Left ventricle myocardium superior (tissue), 1 donor: ENCODE results near the gene YWHAG. TPM values are rescaled to one million over a fixed set of nuclear protein-coding genes. Genes with fewer than 3 reads are reported as not detected.
"Not testable (repeated sequence)": the region's sequence is repeated elsewhere in the genome, so short reads cannot be mapped to it uniquely, and the experiment has no call there.

Experiments
- ATAC-seq: fragments of 200-7000 bp; cut with Tn5 transposase; one replicate; pipeline ENCODE4 v1.9.1; 2020; ENCODE audit warnings: mild to moderate bottlenecking, moderate library complexity
- DNase-seq: peaks from one replicate; pipeline ENCODE4 v3.0.0-alpha.2; 2020
- intact Hi-C: fragments of 100-400 bp; cut with micrococcal nuclease; formaldehyde crosslinking; loops from one replicate; pipeline ENCODE4 v1.11.0; 2022
- total RNA-seq: library from RNA; stranded (reverse); fragmentation: NEBNext Ultra II Directional; extraction: Animal tissue kit (Norgen Biotek cat#: 25700); gene quantifications from one replicate; pipeline ENCODE4 v1.2.1, GENCODE V29; 2021
- donor health status: DM: no; HTN: yes; CAD: no; lungs with severe emphysema.

YWHAG gene
- total RNA-seq, 1 donor from 2014 or later, result 238 TPM

GRCh38 chr7:76309341-76310101, 49.3 kb downstream of the YWHAG start:
- ATAC-seq, DNase-seq, intact Hi-C loops: not testable (repeated sequence)

- intact Hi-C loops, ATAC-seq, DNase-seq: not testable (repeated sequence)
Observed at GRCh38 chr7:76308874-76309273, 49.9 kb downstream of the YWHAG start.

- ATAC-seq (peak; percentile 64), DNase-seq (peak; percentile 89)
- intact Hi-C loops, result no loop called here
Observed at GRCh38 chr7:76304888-76305375, 53.9 kb downstream of the YWHAG start.

GRCh38 chr7:76303202-76304147, 55.3 kb downstream of the YWHAG start:
- intact Hi-C loops, result no loop called here
- DNase-seq (peak; percentile 93), ATAC-seq (peak; percentile 59)

GRCh38 chr7:76302347-76303201, 56.2 kb downstream of the YWHAG start, which contains the start of gene HSPB1:
HSPB1 (plus strand) TSS chr7:76302673; CDS start chr7:76302713, 40 bp downstream.
- ATAC-seq (peak; percentile 82), DNase-seq (peak; percentile 98)
- intact Hi-C loops, result no loop called here

GRCh38 chr7:76301000-76301399, 57.8 kb downstream of the YWHAG start:
- intact Hi-C loops, result no loop called here
- DNase-seq (no peak), ATAC-seq (no peak)

- no peak for DNase-seq
- intact Hi-C loops, result no loop called here
- no peak for ATAC-seq
Observed at GRCh38 chr7:76300166-76300731, 58.5 kb downstream of the YWHAG start.

- intact Hi-C loops, result no loop called here
- ATAC-seq, result peak; percentile 9
- no peak for DNase-seq
Observed at GRCh38 chr7:76296743-76297740, 61.7 kb downstream of the YWHAG start.

GRCh38 chr7:76294344-76295024, 64.3 kb downstream of the YWHAG start:
- DNase-seq, result peak; percentile 98
- peak; percentile 84 for ATAC-seq
- intact Hi-C loops, result no loop called here

- ATAC-seq (no peak), DNase-seq (no peak)
- intact Hi-C loops, result no loop called here
Observed at GRCh38 chr7:76293407-76293901, 65.3 kb downstream of the YWHAG start.

- ATAC-seq, intact Hi-C loops, DNase-seq: not testable (repeated sequence)
Observed at GRCh38 chr7:76292911-76293310, 65.9 kb downstream of the YWHAG start.

- ATAC-seq (peak; percentile 19), DNase-seq (no peak)
- intact Hi-C loops, result no loop called here
Observed at GRCh38 chr7:76292213-76292573, 66.6 kb downstream of the YWHAG start.

GRCh38 chr7:76291351-76292212, 67.2 kb downstream of the YWHAG start:
- ATAC-seq (peak; percentile 72), DNase-seq (peak; percentile 92)
- intact Hi-C loops, result loop anchor here (2.0 kb wide), 1 partner anchor 23 kb away; no protein-coding TSS in a partner anchor

- intact Hi-C loops, result loop anchor here (2.0 kb wide), 1 partner anchor 24 kb away; no protein-coding TSS in a partner anchor
- not testable (repeated sequence) for ATAC-seq, DNase-seq
Observed at GRCh38 chr7:76290847-76291350, 67.9 kb downstream of the YWHAG start.

- ATAC-seq (no peak), DNase-seq (no peak)
- intact Hi-C loops, result loop anchor here (10.0 kb wide), 1 partner anchor 102 kb away; no protein-coding TSS in a partner anchor
Observed at GRCh38 chr7:76286842-76287403, 71.9 kb downstream of the YWHAG start.
